VCaP (cell line): ENCODE results near the gene PPM1H.

Experiments used
- H3K27ac ChIP-seq: fragments of 450-650 bp; 2 replicates; pipeline ENCODE4 v1.5.1; 2017
- CTCF ChIP-seq: fragments of 450-650 bp; conservative IDR thresholded peaks from 2 replicates; pipeline ENCODE4 v1.5.1; 2017; ENCODE audit warnings: mild to moderate bottlenecking, moderate library complexity

Gene PPM1H

DNA sequence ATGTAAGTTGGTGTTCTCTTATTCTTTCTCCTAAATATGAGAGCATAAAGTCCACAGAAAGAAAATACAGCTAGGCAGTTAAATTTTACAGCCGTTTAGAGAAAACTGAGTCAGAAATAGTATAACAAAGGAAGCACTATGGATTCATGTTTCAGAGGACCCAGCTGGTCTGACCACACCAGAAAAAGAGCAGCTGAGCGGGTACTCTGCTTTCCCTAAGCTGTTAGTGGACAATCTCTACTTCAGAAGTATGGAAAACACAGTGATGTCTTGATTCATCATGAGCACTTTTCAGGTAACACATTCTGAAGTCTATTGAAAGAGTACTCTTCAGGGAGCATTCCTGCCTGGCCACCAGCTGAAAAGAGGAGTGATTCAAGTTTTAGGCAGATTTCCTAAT is 12.4 kb downstream of the PPM1H start:
- no peak for TF ChIP-seq CTCF
- H3K27ac ChIP-seq: no peak overlapping the region

GRCh38 chr12:62919838-62920237 is 15.1 kb downstream of the PPM1H start:
- no peak for TF ChIP-seq CTCF
- peak overlapping the region; percentile 41 for H3K27ac ChIP-seq

- H3K27ac ChIP-seq: no peak overlapping the region
- TF ChIP-seq CTCF: no peak
These were observed 17.0 kb downstream of the PPM1H start for GRCh38 chr12:62917926-62918325.

DNA sequence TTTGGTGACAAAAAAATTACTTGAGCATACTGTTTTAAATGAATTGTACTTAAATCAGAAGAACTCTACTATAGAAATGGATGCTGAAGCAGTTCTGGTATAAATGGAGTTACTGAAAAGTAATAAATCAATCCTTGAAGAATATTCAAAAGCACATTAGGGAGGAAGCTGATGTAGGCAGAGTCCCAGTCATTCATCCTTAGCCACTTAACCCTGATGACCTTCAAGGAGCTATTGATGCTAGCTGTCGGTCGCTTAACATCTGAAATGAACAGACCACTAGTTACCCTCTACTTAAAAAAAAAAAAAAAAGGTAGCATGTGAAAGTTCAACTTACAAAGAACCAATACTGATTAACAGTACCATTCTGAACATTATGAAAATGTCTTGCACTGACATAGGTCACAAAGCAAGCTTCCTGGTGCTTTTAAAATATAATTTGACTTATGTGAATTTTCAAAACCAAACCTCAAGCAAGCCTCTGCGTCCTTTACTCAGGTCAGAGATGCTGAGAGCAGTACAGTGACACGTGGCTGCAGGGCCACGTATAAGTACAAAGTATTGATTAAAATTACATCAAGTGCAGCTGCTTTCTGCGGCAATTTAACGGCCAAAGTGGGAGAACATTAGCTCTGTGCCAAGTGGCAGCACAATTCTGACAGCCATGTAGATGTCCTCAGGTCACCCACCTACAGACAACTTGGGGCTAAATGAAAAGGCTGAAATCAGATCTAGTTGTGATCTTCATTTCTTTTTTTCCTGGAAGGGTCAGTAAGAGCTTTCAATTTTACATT is 18.1 kb downstream of the PPM1H start:
- no peak overlapping the region for H3K27ac ChIP-seq
- TF ChIP-seq CTCF: no peak

DNA sequence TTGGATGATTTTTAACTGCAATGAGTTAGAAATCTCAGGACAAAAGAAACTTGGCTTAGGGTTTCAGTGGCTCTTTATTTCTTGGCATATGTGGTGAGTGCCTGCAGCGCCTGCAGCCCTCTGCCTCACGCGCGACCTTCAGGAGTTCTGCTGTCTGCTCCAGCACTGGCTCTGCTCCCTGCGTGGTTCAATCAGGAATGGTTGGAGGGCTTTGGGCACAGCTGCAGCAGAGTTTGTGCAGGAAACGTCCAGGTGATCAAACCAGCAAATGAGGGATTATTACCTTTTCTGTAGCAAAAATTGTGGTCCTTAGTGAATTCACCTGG is 19.8 kb downstream of the PPM1H start:
- no peak for TF ChIP-seq CTCF
- H3K27ac ChIP-seq: no peak overlapping the region

DNA sequence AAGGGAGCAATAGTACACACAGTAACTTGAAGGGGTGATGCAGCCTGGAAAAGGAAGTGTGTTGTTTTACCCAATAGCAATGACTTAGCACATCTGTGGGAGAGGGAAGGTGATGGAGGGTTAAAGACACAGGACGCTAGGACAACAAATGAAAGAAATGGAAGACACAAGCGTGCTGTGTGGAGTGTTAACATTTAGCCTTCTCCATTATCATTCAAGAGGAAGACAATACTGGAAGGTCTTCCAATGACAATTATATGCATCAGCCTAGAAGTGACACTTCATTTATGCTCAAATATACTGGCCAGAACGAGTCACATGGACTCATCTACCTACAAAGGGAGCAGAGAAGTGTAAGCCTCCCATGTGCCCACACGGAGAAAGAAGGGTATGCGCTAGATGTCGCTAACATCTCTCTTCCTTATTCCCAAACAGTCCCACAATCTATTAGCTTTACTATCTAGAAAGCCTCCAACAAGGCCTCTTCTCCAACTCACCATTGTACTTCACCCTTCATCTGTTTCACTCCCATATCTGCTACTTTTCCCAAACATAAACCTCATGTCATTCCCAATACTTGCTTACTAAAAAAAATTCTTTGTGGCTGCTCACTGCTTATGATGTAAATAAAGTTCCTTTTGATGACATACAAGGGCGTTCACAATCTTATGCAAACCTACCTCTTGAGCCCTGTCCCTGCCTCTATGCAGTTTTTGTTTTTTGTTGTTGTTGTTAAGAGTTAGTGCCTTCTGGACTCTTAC is 20.3 kb downstream of the PPM1H start:
- TF ChIP-seq CTCF: no peak
- H3K27ac ChIP-seq: peak overlapping the region; percentile 4; the same call in 1 of the 2 replicates

GRCh38 chr12:62913380-62913779 is 21.6 kb downstream of the PPM1H start:
- H3K27ac ChIP-seq: peak overlapping the region; percentile 23
- no peak for TF ChIP-seq CTCF
